ENCODE data around the gene PTBP3.

DNA sequence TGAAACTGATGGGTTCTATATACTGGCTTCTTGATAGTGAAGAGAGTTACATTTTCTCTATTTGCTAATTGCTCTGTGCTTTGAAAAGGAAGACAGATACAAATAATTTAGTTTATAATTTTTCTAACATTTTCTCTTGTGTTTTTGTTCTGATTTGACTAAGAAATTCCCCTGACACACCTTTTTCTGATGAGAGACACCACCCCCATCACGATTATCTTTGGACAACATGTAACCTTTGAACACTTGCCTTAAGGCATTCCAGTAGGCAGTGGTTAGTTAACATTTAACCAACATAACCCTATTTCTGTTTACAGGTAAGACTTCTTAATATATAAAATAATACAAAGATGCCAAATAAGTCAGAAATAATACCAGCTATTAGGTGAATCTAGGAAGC, 4.1 kb upstream of the PTBP3 start:
- no peak for TF ChIP-seq CTCF (conservative IDR thresholded peaks at IDR 0.05; ENCODE audit: low read depth, low read length)
- no peak for TF ChIP-seq EZH2 (IDR thresholded peaks at IDR 0.05; ENCODE audit: borderline replicate concordance, low read depth, low read length, poor library complexity, severe bottlenecking)
